GM19468 (cell line): ENCODE measurements around the gene SLC28A1.

Experiments used
- ATAC-seq: cut with Tn5 transposase; IDR thresholded peaks from one replicate; pipeline ENCODE4 v1.9.1; 2021; ENCODE audit warnings: mild to moderate bottlenecking, moderate library complexity, moderate number of reproducible peaks; ENCODE audit not compliant: unreplicated experiment; ENCODE audit errors: extremely low read depth

Gene SLC28A1

DNA sequence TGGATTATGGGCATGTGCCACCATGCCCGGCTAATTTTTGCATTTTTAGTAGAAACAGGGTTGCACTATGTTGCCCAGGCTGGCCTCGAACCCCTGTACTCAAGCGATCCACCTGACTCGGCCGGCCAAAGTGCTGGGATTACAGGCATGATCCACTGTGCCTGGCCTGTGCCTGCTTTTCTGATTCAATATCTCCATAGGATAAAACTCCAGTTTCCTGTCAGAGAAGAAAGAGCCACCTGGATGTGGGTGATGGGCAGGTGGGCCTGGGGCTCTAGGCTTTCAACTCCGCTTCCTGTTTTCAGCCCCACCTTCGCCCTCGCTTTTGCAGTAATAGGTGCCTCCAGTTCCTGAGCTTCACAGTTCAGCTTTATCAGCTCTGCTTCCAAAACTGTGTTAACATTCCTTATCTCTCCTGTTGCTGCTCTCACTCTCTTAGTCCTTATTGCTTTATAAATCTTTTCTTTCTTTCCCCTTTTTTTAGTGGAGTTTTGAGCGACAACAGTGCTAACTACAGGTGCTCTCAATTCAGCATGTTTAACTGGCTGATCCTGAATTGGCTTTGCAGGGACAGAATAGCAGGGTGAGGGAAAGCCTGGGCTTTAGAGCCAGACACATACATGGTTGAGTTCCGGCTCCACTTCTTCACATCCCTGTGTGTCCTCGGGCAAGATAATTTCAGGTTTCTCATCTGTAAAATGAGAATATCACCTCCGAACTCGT lies 76.1 kb downstream of the SLC28A1 start:
- no peak for ATAC-seq

DNA sequence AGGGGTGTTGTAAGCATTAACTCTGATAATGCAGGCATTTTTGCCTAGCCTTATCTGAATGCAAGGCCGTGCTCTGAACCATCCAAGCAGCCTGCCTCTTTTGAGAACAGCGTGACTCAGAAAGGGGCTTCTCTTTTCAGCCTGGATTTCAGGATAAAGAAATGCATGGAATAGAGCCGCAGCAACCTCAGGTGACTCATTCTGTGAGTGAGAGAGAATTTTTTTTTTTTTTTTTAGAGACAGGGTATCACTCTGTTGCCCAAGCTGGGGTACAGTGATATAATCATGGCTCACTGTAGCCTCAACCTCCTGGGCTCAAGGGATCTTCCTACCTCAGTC lies 76.6 kb downstream of the SLC28A1 start:
- no peak for ATAC-seq

DNA sequence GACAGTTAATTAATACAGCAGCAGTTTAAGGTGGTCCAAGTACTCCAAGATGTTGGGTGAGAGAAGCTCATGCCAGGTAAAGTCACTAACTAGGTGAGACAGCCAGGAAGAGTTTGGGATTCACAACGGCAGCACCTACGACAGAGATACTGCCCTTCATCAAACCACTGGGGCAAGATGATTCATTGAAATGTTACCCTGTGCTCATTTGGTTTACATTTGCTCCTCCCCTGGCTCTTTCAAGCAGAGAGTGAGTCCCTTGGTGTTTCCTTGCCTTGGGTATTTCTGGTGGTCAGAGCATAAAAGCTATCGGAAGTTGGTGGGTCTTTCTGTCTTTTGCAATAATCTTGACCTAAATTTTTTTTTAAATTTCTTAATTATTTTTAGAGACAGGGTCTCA lies 77.2 kb downstream of the SLC28A1 start:
- no peak for ATAC-seq

DNA sequence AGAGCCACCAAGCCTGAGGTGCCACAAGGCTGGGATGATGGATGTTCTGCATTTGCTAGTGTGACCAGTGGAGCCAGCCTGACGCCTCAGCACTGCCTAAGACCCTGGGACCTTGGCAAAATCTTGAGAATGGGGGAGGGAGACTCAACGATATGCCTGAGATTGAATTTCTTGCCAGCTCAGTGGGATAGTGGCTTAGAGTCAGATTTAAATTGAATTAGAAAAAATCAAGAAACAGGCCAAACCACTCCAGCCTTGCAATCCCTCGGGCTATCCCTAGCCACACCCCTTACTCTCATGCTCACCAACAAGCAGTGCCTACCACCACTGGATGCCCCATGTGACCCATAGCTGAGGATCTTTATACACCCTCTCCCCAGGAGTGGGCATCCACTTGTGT lies 78.5 kb downstream of the SLC28A1 start:
- no peak for ATAC-seq

DNA sequence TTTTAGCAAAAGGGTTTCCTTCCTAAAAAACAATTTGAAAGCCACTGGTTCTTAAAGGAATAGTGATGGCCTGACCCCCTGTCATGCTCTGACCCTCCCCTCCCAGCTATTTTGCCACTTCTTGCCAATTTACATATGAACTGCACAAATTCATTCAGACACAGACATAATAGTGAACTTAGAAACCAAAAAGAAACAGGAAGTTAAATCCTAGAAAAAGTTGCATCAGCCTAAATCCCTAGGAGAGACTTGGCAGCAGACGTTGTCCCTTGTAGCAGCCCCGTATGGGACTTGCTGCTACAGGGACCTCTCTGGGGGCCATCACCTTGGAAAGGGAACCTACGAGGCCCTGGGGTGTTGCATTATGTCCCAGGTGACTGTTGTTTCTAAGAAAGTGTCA lies 82.9 kb downstream of the SLC28A1 start:
- no peak for ATAC-seq

DNA sequence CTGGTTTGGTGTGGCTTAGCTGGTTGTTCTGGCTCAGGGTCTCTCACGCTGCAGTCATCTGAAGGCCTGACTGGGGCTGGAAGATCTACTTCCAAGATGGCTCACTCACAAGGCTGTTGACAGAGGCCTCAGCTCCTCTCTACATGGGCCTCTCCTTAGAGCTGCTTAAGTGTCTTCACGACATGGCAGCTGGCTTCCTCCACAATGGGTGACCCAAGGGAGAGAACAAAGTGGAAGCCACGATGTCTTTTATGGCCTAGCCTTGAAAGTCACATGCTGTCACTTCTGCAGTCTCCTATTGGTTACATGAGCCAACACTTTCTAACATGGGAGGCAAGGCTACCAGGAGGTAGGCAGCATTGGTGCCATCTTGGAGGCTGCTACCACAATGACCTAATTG lies 83.8 kb downstream of the SLC28A1 start:
- ATAC-seq = no peak

DNA sequence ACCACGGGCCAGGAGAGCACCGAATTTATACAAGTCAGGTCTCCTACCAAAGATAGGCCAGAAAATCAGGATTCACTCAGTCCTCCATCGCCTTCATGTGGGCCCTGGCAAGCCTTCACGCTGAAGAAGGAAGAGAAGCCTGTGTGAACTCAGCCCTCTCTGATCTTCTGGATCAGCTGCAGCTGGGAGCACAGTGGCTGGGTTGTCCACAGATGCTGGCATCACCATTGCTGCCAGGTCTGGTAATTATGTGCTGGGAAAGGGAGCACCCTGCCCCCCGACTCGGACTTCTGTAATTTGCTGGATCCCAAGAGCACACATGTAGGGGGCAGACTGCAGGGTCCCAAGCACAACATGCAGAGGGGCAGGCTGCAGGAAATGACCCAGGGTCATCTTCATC lies 84.8 kb downstream of the SLC28A1 start:
- no peak for ATAC-seq

DNA sequence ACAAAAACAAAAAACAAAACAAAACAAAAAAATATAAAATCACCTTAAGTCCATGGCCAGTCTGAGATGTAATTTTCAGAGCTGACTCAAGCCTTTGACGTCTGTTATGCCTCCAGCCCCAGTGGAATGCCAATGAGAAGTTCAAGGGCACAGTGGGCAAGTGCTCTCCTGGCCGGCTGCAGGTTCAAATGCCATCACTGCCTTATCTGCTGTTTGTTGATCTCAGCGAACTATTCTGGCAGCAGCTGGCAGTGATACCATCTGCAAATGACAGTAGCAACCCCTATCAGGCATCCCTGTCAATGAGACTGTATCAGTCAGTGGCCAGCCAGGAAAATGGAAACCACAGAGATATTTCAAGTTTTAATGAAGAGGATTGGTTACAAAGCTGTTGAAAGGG lies 86.4 kb downstream of the SLC28A1 start:
- ATAC-seq = no peak

DNA sequence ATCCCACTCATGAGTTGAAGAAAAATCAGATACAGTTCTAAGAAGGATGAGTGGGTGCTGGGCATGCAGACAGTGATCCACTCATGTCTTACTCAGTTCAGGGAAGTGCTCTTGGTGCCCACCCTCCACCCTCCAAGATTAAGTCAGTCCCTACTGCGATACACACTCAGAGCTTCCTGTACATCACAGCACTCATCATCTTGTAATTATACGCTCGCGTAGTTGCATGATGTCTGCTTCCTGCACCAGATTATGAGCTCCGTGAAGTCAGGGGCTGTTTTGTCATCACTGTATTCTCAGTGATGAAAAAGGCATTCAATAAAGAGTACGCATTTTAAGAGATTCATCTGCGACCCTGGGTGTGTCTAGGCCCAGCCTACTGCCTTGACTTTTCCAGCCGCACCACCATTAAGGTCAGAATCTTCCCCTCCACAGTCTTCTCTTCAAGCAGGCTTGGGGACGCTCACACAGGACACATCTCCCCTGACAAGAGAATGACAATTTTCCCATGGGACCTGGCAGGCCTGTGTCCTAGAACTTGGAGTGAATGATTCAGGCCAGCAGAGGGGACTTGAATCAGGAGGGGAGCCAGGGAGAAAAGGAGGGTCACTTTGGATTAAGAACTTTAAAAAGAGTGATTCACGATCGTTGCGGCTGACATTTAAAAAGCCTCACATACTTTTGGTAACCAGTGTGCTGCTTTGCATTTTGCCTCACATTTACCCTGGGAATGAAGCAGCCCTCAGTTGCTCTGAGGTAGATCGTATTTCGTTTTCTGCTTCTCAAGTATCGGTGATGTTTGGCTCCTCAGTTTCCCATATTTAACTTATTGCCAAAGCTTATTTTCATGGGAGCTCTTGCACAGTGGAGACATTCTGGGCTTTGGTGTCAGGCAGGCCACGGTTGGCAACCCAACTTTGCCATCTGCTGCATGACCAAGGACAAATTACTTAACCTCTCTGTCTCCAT lies 89.3 kb downstream of the SLC28A1 start:
- no peak for ATAC-seq

DNA sequence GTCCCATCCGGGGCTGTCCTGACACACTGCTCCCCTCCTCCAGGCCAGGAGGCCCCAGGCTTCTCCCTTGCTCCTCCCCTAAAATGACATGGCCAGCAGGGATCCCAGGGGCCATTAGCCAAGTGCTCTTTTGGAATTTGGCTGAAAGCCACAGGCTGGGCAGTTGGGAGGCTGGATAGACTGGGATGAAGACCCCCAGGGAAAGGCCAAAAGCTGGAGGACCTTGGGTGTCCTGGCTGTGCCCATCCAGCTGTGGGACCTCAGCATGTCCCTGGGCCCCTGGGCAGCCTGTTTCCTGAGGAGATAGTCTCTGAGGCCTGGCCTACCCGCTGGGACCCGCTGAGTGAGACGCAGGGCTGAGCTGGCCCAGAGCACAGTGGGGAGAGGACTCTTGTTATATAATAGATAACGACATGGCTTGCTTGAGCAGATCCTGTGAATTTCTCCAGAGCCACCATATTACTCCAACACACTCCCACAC lies 91.4 kb downstream of the SLC28A1 start:
- no peak for ATAC-seq

DNA sequence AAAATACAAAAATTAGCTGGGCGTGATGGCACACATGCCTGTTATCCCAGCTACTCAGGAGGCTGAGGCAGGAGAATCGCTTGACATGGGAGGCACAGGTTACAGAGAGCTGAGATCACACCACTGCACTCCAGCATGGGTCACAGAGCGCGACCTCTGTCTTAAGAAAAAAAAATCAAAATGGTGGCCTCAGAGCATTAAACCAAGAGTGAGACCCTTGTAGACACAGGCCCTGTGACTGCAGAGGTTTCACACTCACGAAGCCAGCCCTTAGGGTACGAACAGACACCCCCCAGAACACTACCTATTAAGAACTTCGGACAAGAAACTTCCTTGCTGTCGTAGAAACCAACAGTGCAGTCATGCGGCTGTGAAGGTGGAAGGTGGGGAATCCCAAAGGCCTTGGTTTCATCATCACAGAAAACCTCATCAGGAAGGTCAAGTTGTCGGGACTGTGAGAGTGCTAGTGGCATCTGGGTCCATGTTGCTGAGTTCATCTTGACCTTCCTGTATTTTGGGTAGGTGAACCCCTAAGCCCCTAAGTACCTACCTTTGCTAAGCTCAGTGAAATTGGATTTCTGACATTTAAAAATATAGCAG lies 92.4 kb downstream of the SLC28A1 start:
- ATAC-seq = no peak

DNA sequence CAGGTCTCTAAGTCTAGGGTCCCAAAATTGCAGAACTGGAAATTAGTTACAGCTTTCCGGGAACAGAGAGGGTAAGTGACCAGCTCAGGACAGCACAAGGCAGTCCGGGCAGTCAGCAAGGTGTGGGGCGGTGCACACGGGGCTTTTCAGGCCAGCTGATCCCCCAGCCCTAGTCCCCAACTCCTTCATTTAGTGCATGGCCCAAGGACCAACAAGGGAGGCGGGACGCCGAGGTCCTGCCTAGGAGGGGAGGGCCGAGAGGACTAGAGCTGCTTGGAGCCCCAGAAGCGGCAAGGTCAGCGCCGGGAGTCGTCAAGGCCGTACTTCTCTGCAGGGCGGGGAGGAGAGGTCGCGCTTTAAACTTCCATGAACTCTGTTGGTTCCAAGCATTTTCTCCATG lies 95.2 kb downstream of the SLC28A1 start:
- ATAC-seq = no peak

DNA sequence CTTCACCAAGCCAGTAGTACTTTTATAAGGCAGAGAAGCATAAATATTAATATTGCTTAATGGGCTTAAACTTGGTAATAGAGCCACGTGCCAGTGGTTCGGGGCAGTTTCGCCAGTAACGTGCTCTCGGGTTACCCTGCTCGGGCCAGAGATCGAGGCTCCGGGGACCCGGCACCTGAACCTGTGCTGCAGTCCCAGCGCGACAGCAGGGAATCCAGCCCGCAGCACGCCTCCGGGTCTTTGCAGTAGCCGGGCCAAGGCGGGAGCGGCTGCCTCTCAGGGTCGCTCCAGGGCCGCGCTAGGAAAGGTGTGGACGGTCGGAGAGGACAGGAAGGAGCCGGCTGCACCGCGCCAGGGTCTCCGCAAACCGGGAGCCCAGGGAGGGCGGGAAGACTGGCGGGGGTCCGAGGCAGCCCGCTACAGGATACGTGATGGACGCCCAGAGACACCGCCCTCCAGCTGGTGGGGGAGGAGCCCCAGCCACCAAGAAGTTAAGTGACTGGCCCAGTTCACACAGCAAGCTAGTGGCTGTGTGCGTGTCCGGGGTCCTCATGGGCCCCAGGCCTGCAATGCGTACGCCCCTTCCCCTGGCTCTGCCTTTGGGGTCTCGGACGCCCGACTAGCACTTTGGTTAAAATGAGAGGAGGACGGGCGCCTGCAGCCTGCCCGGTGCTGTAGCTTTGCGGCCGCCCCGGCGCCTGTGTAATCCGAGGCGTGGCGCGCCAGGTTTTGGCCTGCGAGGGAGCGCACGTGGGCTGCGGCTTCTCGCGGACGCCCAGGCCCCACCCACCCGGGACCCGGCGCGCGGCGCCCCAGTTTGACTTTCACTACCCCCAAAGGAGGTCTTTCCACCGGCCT lies 96.0 kb downstream of the SLC28A1 start:
- ATAC-seq = peak; percentile 38

DNA sequence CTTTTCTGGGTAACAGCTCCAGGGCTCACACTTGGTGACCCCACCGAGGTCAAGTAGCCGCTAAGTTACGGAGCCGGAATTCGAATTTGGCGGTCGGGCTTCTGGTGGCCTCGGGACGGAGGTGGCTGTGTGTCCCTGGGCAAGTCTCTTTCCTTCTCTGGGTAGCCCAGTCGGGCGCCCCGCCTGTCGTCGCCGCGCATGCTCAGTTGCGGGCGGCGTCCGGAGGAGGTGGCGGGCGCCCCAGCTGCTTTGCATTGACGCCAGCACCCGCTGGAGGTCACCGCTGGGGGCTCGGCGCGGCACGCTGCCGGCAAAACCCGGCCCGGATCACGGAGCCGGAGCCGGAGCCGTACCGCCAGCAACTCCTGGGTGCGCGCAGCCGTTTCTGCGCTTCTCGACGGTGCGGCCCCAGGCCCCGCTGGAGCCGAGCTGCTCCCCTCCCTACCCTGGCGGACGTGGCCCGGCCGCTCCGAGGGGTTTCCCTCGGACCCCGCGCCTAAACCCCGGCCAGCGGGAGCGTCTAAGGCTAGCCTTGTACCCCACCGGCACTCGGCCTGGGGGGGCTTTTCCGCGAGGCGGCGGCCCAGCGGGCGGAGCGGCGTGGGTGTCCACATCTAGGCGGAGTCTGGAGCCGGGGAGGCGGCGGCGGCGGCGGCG lies 96.7 kb downstream of the SLC28A1 start:
- ATAC-seq = peak; percentile 36

DNA sequence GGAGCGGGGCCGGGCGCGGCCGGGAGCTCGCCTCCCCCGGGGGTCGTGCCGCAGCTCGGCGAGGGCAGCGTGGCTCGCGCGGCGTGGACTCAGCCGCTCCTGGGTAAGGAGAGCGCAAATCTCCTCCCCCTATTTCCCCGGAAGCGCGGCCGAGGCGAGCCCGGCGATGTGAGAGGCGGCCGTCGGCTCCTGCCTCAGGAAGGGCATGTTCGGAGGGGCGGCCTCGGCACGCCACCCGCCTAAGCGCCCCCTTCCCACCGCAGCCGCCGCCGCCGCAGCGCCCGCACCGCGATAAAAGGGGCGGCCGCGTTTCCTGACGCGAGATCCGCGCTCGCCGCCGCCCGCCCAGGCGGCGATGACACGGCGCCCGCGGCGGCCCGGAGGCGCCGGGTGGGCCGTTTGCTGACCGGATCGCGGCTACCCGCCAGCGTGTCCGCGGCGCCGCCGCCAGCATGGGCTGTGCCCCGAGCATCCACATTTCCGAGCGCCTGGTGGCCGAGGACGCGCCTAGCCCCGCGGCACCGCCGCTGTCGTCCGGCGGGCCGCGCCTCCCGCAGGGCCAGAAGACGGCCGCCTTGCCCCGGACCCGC lies 97.3 kb downstream of the SLC28A1 start, which contains the start of gene PDE8A:
Gene PDE8A, plus strand, starts transcription at position 146 of the 590 bp plus-strand sequence. Its CDS starts 307 bp downstream, at position 453.
- ATAC-seq = no peak

DNA sequence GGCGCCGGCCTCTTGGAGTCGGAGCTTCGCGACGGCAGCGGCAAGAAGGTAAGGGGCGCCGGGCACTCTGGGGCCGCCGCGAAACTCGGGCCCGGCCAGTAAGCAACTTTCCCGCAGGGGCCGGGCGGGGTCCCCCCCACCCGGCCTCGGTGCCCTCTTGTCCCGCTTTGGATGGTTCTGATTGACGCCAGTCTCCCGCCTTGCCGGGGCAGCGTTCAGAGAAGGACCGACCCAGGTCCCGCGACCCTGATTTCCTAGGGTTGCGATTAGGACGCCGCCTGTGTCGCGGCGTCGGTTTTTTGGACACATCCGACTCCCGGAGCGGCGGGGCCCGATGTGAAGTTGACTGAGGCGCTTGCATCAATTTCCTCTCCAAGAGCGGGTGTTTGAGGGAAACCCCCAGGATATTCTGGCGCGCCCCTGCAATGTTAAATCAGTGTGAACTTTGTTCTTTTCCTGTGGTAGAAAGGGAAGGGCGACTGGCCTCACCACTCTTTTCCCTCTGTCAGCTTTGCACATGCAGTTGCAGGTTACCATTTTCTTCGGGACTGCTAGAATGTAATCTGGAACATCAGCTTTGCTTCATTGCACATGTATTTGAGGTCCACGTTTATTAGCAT lies 97.9 kb downstream of the SLC28A1 start:
- no peak for ATAC-seq

DNA sequence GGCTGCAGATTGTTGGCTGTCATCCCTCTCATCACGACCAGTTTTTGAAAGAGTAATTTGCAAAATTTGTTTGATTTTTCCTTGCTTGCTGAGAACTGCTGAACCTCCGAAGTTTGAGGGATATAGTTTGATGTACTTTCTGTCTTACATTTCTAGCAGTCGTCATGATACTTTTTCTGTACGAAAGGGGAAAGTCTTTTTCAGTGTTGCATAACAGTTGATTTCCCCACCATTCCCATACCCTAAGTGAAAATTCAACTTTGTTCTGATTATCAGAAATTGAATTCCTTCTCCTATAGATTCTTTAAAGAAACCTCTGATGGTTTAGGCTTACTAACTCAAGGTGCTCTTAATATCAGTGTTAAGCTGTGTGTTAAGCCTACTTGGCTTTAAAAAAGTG lies 98.8 kb downstream of the SLC28A1 start:
- no peak for ATAC-seq

DNA sequence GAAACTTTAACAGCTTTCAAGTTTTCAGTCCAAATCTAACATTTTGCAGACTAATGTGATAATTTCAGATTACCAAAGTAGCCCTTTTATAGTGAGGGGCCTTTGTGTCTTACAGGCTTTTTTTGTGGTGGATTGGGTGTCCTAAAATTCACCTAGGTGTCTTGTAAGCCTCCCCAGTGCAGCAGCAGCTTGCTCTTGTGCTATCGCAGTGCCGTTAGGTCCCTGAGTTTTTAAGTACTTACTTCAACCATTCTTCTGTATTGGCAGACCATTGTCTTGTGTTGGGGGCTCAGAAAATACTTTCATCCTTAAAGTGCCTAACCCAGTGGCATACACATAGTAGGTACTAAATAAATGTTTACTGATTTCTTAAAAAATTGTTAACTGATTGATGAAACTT lies 99.2 kb downstream of the SLC28A1 start:
- ATAC-seq = no peak

DNA sequence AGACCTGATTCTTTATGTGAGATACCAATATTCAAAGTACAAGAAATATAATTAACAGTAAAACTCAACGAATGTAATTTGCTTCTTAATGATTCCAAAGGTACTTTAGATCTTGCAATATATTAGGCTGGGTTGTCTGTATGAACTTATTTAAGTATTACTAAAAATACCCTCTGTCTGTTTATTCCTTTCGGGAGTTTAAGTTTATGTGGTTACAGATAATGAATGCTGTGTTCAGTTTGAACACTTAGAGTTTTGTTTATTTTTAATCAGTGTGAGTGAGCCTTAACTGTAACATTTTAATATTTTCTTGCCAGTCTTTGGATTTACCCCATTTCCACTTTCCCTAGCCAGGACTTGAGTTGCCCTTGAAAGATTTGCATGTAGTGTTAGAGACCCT lies 100.7 kb downstream of the SLC28A1 start:
- ATAC-seq = no peak
